GM15510 (cell line): Measurements from ENCODE around the gene METAP1D.

Source experiments
- POLR2A ChIP-seq: IDR thresholded peaks from 3 replicates; pipeline ENCODE4 v1.6.1; 2011; ENCODE audit warnings: borderline replicate concordance; ENCODE audit not compliant: insufficient read length; ENCODE audit errors: extremely low read depth

The METAP1D gene

GRCh38 chr2:172079838-172080640 lies 80.3 kb downstream of the METAP1D start:
- no peak for TF ChIP-seq POLR2A

- TF ChIP-seq POLR2A: no peak
These were observed 81.0 kb downstream of the METAP1D start for GRCh38 chr2:172080641-172081220.

DNA sequence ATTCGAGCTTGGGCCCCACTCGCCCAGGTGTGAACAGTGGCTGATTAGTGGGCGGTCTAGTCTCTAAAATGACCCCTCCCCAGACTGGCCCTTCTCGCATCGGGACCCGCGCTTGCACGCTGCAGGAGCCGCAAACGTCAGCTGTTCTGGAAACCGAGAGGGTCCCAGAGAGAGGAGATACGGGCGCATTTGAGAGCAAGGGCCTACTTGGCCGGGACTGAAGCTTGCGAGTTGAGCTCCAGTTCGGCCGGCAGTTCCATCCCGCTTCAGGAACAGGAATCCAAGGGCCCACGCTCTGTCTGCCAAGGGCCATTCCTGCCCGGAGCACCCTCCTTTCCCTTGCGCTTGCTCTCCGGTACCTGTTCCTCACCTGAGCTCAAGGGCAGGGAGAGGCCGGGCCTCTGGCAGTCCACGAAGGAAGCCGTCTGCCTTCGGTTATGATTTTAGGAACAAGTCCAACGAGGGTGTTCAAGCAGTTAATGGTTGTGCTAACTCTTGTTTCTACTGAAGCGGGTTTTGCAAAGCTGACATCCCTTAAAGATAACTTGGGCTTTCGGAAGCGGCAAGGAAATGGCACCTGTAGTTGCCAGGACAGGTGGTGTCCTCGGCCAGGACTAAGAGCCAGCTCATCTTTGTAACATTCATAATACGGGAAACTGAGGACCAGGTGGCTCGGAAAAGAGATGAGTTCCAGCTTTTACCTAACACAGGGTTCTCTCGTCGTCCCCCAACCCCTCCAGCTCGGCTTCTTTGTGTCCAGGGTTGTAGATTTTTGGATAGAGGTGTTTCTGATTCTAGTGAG lies 81.7 kb downstream of the METAP1D start:
- TF ChIP-seq POLR2A: no peak

GRCh38 chr2:172082105-172082943 lies 82.6 kb downstream of the METAP1D start:
- TF ChIP-seq POLR2A: no peak

GRCh38 chr2:172082944-172083627 lies 83.3 kb downstream of the METAP1D start:
- TF ChIP-seq POLR2A: no peak

DNA sequence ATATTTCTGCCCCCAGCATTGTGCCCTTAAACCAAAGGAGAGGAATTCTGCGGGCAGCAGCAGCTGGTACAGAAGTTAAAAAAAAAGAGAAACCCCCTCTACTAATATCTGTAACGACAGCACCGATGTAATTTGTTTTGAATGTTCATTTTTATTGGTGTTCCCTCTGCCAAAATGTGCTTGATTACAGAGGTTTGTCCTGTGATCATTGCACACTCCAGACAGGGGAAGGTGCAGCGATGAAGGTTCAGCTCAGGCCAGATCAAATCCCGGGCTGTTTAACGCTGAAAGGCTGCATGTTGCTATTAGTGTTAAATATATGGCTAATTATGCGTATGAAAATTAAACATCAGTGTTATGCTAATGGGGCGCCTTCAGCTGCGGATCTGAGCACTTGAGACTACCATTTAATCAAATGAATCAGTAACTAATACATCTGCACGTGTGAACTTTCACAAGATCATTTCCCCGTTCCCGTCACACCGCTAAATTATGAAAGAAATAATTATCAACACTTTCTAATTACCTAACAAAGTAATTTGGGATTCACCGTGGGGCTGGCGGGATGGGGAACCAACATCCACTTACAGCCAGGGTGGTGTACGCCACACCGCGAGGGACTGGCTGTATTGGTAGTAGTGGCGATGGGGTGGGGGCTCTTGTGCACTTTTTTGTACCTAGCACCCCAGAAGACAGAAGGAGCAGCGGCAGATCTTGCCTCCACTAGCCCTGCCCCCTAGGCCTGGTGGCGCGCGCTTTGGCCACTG lies 84.1 kb downstream of the METAP1D start:
- TF ChIP-seq POLR2A: no peak

DNA sequence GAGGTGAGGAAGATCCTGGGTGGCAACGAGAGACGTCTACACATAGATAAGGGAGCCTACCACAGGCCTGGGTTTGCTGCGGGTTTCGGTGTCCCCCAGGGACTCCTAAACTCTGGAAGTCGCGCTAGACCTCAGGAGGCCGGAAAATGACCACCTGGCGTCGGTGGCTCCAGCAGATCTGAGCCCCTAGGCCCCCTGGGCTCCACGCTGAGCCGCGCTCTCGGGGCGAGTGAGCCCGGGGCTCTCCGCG lies 84.6 kb downstream of the METAP1D start:
- no peak for TF ChIP-seq POLR2A

DNA sequence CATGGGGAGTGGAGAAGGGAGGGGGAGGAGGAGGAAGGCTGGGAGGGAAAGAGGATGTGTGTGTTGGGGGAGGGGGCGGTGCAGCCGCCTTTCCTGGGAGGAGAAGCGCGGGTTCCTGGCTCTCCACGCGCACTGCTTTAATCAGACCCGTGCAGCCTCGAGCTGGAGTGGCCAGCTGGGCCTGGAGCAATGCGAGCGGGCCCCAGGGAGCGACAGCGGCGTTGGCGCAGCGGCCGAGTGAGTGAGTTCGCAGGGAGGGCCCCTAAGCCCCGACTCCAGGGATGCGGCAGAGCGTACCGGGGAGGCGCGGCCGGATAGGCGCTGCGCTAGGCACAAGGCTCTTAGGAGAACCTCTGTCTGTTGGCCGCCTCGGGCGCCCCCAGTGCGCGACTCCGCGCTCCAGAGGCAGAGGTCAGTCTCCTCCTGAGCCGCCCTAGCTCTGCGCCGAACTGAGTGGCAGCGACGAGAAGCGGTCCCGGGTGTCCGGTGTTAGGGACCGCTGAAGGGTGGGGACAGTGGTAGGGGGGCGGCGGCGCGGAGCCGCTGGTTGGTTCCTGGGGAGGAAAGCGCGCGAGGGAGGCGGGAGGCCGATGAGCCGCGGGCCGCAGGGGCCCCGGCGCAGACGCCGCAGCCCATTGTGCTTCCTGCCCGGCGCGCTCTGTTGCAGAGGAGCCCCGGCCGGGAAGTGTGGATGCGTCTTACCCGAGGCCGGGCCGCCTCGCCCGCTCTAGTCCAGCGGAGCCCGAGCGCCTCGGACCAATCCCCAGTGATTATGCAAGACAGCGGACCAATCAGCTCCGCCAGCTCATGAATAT lies 85.1 kb downstream of the METAP1D start:
- no peak for TF ChIP-seq POLR2A

DNA sequence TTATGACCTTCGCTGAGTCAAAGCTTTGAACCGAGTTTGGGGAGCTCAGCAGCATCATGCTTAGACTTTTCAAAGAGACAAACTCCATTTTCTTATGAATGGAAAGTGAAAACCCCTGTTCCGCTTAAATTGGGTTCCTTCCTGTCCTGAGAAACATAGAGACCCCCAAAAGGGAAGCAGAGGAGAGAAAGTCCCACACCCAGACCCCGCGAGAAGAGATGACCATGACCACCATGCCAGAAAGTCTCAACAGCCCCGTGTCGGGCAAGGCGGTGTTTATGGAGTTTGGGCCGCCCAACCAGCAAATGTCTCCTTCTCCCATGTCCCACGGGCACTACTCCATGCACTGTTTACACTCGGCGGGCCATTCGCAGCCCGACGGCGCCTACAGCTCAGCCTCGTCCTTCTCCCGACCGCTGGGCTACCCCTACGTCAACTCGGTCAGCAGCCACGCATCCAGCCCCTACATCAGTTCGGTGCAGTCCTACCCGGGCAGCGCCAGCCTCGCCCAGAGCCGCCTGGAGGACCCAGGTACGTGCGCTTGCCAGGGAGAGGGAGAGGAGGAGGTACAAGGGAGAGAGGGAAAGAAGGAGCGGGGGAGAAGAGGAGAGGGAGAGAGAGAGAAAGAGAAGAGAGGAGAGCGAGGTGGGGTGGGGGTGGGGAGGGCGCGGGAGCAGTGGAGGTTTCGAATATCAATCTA lies 85.9 kb downstream of the METAP1D start, which contains the start of gene DLX1:
Gene DLX1 (plus strand): TSS at position 48 of the 700 bp plus-strand sequence. CDS start 171 bp downstream, at position 219.
- no peak for TF ChIP-seq POLR2A

DNA sequence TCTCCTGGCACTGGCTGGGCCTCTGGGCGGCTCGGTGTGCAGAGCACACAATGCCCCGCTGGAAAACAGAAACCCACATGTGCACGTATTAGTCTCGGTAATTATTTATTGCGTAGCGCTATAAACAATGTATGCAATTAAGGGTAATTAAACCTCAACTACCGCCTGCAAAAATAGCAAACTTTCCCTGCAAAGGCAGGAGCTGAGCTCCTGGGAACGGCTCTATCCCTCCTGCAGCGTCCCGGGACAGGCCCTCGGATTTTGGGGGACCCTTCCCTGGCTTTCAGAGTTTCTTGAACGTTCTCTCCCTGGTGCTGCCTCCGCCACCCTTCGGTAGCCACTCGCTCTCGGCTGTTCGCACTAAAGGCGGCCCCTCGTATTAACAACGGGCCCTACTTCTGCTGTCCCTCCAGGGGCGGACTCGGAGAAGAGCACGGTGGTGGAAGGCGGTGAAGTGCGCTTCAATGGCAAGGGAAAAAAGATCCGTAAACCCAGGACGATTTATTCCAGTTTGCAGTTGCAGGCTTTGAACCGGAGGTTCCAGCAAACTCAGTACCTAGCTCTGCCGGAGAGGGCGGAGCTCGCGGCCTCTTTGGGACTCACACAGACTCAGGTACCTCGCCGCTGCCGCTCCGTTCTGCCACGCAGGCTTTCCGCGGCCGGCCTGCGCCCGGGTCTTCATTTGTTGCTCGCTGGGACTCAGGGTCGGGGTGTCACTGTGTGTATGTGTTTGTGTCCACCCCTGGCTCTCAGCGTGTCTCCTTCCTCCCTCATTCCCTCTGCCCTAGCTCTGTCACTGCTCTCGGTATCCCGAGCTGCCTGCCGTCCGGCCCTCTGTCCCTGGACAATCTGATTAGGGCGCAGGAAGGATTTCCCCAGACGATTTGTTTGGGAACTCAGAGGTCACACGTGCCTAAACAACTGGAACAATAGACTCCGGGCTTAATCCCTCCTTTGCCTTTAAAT lies 86.8 kb downstream of the METAP1D start:
- TF ChIP-seq POLR2A: no peak

GRCh38 chr2:172087207-172087779 lies 87.5 kb downstream of the METAP1D start:
- no peak for TF ChIP-seq POLR2A
